Activated T-helper 1 cell treated with anti-CD3 and anti-CD28 coated beads, Interleukin-2, amount 50 U/mL, for 16 hours (primary cell): ENCODE results near the gene TMEM238.

Experiments
- DNase-seq, 2 donors: peaks; one replicate each; pipeline ENCODE4 v3.0.0-alpha.2; 2020; ENCODE audit warnings: low read depth in 1 of 2, low spot score in 1 of 2

The TMEM238 gene

GRCh38 chr19:55358943-55359908 lies 24.9 kb downstream of the TMEM238 start:
- no peak for DNase-seq

GRCh38 chr19:55358493-55358892 lies 25.6 kb downstream of the TMEM238 start:
- no peak for DNase-seq

DNA sequence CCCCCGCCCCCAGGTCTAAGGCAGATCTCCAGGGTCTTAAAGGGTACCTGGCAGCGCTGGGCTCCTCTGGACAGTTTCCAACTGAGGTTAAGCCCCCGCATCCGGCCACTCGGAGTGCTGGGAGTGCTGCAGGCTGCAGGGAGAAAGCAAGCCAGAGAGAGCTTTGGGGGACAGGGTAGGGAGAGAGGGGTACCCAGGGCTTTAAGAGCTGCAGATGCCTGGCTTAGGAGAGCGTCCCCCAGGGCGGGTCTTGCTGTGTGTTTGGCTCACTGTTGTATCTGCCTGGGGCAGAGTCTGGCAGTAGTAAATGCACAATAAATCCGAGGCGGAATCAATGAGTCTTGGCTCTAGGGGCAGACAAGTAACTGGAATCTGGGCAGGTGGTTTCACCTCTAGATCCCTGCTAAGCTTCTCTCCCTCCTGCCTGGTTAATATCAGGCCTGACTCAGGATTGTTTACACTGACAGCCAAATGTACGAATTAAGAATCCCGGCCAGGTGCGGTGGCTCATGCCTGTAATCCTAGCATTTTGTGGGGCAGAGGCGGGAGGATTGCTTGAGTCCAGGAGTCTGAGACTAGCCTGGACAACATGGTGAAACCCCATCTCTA lies 28.8 kb downstream of the TMEM238 start:
- DNase-seq: no peak

DNA sequence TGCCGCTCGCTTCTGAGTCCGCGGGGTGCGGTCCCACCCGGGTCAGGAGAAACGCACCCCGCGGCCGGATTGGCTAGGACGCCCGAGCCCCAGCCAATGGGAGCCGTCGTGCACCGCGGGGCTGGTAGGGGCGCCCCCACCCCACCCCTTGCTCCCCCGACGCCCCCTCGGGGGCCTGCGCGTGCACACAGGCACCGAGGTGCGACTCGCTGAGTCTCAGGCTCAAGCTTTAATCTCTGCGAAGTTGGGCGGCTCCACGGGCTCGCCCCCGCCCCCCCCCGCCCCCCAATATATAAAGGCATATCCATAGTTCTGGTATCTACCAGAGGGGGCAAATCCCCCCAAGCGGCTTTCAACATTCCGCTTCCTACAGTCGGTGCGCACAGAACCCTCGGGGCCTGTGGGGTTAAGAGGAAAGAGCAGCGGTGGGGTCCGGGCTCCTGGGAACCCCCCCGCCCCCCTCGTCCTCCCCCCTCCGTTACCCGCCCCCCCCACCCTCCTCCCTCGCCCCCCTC lies 29.3 kb downstream of the TMEM238 start, which contains the start of gene COX6B2:
COX6B2 (minus strand) TSS at position 22 of the 515 bp plus-strand sequence. CDS start 198 bp downstream, outside the sequence.
- DNase-seq: no peak

GRCh38 chr19:55353803-55354697 lies 30.0 kb downstream of the TMEM238 start:
- DNase-seq: peak in 1 of 2 donors; percentile 30

DNA sequence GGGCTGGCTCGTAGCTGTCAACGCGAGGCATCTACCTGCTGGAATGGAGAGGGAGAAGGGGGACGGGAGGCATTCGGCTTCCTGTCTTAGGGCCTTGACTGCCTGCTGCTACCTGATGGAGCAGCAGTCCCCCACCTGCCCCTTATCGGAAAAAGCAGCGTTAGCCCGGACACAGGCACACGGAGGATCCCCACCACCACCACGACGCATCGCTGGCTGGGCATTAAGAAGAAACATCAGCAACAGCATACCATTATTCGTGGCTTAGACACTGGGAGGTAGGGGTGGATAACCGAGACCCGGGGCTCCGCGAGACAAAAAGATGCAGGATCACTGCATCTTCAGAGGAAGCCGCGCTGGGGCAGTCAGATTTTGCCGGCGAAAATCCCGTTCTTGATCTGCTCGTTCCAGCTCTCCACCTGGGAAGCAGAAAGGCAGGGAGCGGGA lies 30.7 kb downstream of the TMEM238 start:
- DNase-seq: no peak

GRCh38 chr19:55352549-55353145 lies 31.4 kb downstream of the TMEM238 start:
- DNase-seq: no peak

DNA sequence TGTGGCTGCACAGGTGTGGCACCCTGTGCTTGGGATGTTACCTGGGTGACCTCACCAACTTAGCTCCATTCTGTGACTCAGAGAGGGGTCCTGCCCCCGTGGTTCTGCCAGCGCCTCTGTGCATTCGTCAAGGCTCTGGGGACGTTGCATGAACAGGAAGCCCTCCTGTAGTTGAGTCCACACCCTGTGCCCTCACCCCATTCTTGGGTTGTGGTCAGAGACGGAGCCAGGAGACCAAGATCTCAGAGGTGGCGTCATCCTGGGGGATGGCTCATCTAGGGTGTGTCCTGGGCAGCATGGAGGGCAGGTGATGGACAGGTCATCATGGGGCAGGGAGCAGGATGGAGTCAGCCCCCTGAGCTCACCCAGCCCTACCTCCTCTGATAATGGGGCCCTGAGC lies 32.1 kb downstream of the TMEM238 start:
- no peak for DNase-seq

DNA sequence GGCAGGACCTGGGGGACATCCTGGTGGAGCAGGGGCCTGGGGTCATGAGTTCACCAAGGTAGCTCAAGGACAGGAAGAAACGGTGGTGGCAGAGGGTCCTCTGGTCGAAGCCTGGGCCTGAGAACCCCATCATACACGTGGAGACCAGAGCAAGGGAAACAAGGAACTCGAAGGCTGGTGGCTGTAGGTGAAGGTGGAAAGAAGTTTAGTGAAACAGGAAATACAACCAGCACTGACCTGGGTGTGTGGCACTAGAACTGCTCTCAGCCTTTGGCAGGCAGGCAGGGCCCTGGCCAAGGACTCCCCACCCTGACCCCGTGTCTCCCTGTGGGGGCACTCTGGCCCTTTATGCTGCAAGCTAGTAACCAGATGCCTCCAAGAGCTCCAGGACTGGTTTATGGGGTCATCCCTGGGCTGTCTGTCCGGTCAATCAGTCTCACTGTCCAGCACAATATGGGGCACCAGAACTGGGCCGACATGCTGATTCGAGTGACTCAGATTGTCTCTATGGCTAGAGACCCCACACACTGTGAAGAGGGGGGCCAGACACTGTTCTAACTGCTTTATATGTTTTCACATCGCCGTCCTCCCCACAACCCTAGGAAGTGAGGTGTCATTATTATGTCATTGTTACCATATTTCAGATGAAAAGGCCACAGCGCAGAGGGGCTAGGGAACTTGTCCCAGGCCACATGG lies 33.3 kb downstream of the TMEM238 start:
- DNase-seq: no peak

GRCh38 chr19:55348317-55349034 lies 35.6 kb downstream of the TMEM238 start:
- no peak for DNase-seq

DNA sequence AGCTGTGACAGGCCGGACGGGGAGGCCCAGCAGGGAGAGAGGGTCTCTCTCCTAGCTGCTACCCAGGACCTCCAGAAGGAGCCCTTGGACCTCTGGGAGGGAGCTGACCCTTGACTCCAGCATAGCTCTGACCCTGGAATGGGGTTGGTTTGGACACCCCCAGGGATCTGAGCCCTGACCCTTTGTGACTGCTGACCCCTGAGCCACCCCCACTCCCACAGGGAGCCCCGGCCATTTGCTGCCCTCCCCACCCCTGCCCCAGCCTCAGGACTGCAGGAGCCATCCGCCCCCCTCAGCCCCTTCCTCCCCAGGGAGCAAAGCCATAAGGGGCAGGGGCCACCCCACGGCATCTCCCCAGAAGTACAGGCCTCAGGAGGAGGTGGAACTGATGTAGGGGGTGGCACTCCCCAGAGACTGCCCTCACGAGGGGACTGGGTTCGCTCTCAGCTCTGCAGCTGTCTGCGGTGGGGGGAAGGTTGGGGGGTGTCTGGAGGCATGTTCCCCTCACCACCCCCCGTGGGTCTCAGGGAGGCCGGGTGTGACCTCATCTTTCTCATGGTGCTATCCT lies 36.6 kb downstream of the TMEM238 start:
- DNase-seq: no peak

GRCh38 chr19:55346725-55347441 lies 37.2 kb downstream of the TMEM238 start:
- DNase-seq: no peak

DNA sequence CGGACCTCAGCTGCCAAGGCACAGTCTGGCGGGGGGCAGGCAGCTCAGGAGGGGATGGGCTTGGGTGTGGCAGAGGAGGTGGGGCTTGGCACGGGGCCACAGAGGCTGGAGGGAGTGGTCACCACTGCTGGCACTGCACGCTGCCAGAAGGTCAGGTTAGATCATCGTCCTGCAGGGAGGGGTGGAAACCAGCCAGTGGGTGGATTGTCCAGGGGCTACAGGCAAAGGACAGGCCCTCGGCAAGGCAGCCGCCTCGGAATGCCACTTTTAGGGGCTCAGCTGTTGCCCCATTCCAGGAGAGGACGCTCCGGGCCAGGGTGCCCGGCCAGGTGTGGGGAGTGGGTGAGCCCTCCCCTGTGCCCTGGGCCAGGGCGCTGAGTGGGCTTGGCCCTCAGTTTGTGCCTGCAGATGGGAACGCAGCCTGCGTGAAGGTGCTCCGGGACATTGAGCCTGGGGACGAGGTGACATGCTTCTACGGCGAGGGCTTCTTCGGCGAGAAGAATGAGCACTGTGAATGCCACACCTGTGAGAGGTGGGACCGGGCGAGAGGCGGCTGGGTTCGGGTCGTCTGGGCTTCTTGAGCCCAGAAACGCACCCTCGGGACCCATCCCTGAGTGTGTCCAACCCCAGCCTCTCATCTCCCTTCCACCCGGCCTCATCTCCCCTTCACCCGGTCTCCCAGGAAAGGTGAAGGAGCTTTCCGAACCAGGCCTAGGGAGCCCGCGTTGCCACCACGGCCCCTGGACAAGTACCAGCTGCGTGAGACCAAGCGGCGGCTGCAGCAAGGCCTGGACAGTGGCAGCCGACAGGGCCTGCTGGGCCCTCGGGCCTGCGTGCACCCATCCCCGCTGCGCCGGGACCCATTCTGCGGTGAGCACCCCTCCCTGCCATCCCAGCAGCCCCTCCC lies 38.0 kb downstream of the TMEM238 start:
- no peak for DNase-seq

DNA sequence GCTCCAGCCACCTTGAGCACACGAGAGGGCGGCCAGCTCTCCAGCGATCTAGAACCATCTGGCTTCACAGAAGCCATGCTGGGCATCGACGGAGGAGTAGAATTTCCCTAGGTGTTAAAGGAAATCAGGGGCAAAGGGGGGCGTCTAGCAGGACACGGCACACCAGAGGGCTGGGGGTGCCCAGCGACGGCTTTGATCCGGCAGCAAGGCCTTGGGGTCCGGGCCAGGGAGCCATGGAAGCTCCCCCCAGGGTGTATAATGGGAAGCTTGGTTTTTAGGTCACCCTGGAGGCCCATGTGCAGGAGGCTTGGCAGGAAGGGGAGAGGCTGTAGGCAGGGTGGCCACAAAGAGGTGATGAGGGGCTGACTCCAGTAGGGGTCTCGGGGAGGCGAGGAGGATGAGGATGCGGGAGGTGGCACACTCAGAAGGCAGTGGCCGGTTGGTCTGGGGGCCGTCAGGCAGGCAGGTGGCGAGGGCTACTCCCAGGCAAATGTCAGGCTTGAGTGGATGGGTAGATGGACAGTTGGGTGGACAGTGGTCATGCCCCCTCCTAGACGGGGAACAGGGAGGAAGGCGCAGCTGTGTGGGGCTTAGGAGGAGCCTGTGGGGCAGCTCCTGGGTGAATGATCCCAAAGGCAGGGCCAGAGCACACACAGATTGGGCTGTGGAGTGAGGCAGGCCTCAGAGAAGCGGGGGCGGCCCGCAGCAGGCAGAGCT lies 38.8 kb downstream of the TMEM238 start:
- no peak for DNase-seq

DNA sequence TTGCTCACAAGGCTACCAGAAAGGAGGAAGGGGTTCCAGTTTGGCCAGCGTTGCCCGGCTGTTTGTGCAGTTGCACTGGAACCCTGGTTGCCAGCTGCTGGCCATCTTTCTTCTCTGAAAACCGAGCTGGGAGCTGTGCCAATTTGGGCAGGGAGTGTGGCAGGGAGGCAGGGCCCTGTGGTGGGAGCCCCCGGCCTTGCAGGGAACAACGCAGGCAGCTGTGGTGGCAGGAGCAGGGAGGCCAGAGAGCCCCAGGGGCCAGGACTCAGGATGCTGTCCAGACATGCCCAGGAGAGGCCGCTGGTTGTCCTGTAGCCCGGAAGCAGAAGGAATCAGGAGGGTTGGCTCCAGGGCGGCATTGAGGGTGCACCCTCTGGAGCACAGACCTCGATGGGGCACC lies 39.6 kb downstream of the TMEM238 start:
- DNase-seq: no peak
